ENCODE measurements around the gene RASSF1. TPM values are rescaled to one million over a fixed set of nuclear protein-coding genes. Genes with fewer than 3 reads are reported as not detected.

RASSF1 gene
- total RNA-seq, 2 donors from 2014 or later = 9.4 to 17.2 TPM

DNA sequence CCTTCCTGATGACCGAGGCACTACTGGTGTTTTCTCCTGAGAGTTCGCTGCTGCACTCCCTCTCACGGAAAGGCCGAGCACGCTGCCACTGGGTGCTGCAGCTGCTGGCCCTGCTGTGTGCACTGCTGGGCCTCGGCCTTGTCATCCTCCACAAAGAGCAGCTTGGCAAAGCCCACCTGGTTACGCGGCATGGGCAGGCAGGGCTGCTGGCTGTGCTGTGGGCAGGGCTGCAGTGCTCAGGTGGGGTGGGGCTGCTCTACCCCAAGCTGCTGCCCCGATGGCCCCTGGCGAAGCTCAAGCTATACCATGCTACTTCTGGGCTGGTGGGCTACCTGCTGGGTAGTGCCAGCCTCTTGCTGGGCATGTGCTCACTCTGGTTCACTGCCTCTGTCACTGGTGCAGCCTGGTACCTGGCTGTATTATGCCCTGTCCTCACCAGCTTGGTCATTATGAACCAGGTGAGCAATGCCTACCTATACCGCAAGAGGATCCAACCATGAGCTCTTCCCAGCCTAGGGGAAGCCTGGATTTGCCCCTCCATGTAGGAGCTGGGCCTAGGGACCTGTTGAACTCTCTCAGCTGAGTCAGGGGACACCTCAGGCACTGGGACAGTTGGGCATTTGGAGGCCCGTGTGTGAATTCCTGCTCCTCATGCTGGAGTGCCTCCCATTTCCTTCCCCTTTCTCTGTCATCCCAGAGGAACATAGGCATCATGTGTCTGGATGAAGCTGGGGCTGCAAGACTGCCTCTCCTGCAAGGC is 12.8 kb upstream of the RASSF1 start:
- peaks cover 36% of the 10 kb centered on the region for H3K36me3 ChIP-seq (ENCODE audit: control insufficient read depth, insufficient read depth, low read length)

GRCh38 chr3:50352781-50353180 is 12.1 kb upstream of the RASSF1 start:
- H3K36me3 Mint-ChIP-seq (ENCODE audit: low read depth) = peaks cover 18% of the 10 kb centered on the region
- WGBS, 2 experiments (ENCODE audit: insufficient coverage in 1 of 2, insufficient read length in 1 of 2) = 33 to 81% methylated on average over 1 to 2 of the region's 2 CpGs

More for the DNA sequence above, 12.8 kb upstream of the RASSF1 start:
- Mint-ChIP-seq H3K9me3 (no peaks in the 10 kb centered on the region), H3K27ac (no peak overlapping the region), H3K4me1 (peaks cover 32% of the 10 kb centered on the region), H3K4me3 (no peak overlapping the region), H3K27me3 (ENCODE audit: insufficient read depth) (peaks cover 1% of the 10 kb centered on the region), H3K36me3 (ENCODE audit: low read depth) (peaks cover 18% of the 10 kb centered on the region)
- 94% methylated on average over 9 to 12 of the region's 12 CpGs for WGBS, 2 experiments (ENCODE audit: insufficient coverage in 1 of 2, insufficient read length in 1 of 2)
- H3K27me3 ChIP-seq (ENCODE audit: control insufficient read depth, insufficient read depth, low read length, poor library complexity, severe bottlenecking) = no peaks in the 10 kb centered on the region
- H3K4me3 ChIP-seq (ENCODE audit: low read length) = no peak overlapping the region
- H3K27ac ChIP-seq (ENCODE audit: low read depth, low read length) = no peak overlapping the region
- H3K4me1 ChIP-seq (ENCODE audit: control insufficient read depth, insufficient read depth, low read length) = peaks cover 8% of the 10 kb centered on the region
- TF ChIP-seq CTCF (conservative IDR thresholded peaks at IDR 0.05) = no peak
- H3K9me3 ChIP-seq (ENCODE audit: control insufficient read depth, low read length) = no peaks in the 10 kb centered on the region
- DNase-seq = no peak
- no peak overlapping the region for H3K9ac ChIP-seq (ENCODE audit: extremely low read depth, low read length, poor library complexity, severe bottlenecking)

GRCh38 chr3:50351323-50351697 is 10.7 kb upstream of the RASSF1 start:
- Mint-ChIP-seq H3K36me3 (ENCODE audit: low read depth) (peaks cover 21% of the 10 kb centered on the region), H3K27ac (peak overlapping the region; percentile 61), H3K4me3 (peak overlapping the region; percentile 89), H3K9me3 (no peaks in the 10 kb centered on the region), H3K27me3 (ENCODE audit: insufficient read depth) (peaks cover 4% of the 10 kb centered on the region), H3K4me1 (peaks cover 11% of the 10 kb centered on the region)
- no peaks in the 10 kb centered on the region for H3K27me3 ChIP-seq (ENCODE audit: control insufficient read depth, insufficient read depth, low read length, poor library complexity, severe bottlenecking)
- no peaks in the 10 kb centered on the region for H3K4me1 ChIP-seq (ENCODE audit: control insufficient read depth, insufficient read depth, low read length)
- H3K9ac ChIP-seq (ENCODE audit: extremely low read depth, low read length, poor library complexity, severe bottlenecking) = no peak overlapping the region
- H3K9me3 ChIP-seq (ENCODE audit: control insufficient read depth, low read length) = no peaks in the 10 kb centered on the region
- no peak for DNase-seq
- H3K36me3 ChIP-seq (ENCODE audit: control insufficient read depth, insufficient read depth, low read length) = peaks cover 39% of the 10 kb centered on the region
- H3K4me3 ChIP-seq (ENCODE audit: low read length) = peak overlapping the region; percentile 93
- WGBS, 2 experiments (ENCODE audit: insufficient coverage in 1 of 2, insufficient read length in 1 of 2) = 87 to 93% methylated on average over 7 to 11 of the region's 11 CpGs
- no peak for TF ChIP-seq CTCF (conservative IDR thresholded peaks at IDR 0.05)
- no peak overlapping the region for H3K27ac ChIP-seq (ENCODE audit: low read depth, low read length)

More at GRCh38 chr3:50352781-50353180, 12.1 kb upstream of the RASSF1 start:
- no peaks in the 10 kb centered on the region for H3K9me3 Mint-ChIP-seq
- H3K9me3 ChIP-seq (ENCODE audit: control insufficient read depth, low read length) = no peaks in the 10 kb centered on the region
- H3K4me3 ChIP-seq (ENCODE audit: low read length) = no peak overlapping the region
- H3K9ac ChIP-seq (ENCODE audit: extremely low read depth, low read length, poor library complexity, severe bottlenecking) = no peak overlapping the region
- peaks cover 1% of the 10 kb centered on the region for H3K27me3 Mint-ChIP-seq (ENCODE audit: insufficient read depth)
- peaks cover 42% of the 10 kb centered on the region for H3K36me3 ChIP-seq (ENCODE audit: control insufficient read depth, insufficient read depth, low read length)
- H3K27ac ChIP-seq (ENCODE audit: low read depth, low read length) = no peak overlapping the region
- peaks cover 2% of the 10 kb centered on the region for H3K4me1 ChIP-seq (ENCODE audit: control insufficient read depth, insufficient read depth, low read length)
- H3K4me1 Mint-ChIP-seq = peaks cover 26% of the 10 kb centered on the region
- no peak overlapping the region for H3K4me3 Mint-ChIP-seq
- TF ChIP-seq CTCF (conservative IDR thresholded peaks at IDR 0.05) = peak; percentile 55
- no peak overlapping the region for H3K27ac Mint-ChIP-seq
- no peak for DNase-seq
- H3K27me3 ChIP-seq (ENCODE audit: control insufficient read depth, insufficient read depth, low read length, poor library complexity, severe bottlenecking) = no peaks in the 10 kb centered on the region

Measured in endodermal cell (in vitro differentiated cells).